Naive thymus-derived CD8-positive, alpha-beta T cell (primary cell): ENCODE data around the gene SOX3. TPM values are rescaled to one million over a fixed set of nuclear protein-coding genes. Genes with fewer than 3 reads are reported as not detected.

Experiments used
- ATAC-seq, 2 donors: fragments of 150-1000 bp; cut with Tn5 transposase in 1 of 2; sonication (Bioruptor Pico), chemical (Tn5 transposase) in 1 of 2; 1 replicate in 1 of 2; 2 replicates in 1 of 2; pipeline ENCODE4 v1.10.0; 2021; ENCODE audit warnings: mild to moderate bottlenecking in 2 of 2, moderate library complexity in 2 of 2
- POLR2A ChIA-PET: fragments of 350-600 bp; sonication (Branson Sonifier 250); formaldehyde crosslinking; loops from one replicate; lab custom pipeline; 2021; ENCODE audit warnings: antibody characterized with exemption; lab: Charles Lee
- DNase-seq, 10 donors: peaks; one replicate each; pipeline versions ENCODE4 v3.0.0 to v3.0.0-alpha.2; 2020 to 2022
- H3K27ac Mint-ChIP-seq, 10 donors: one replicate each; pipeline ENCODE4 v1.8.0; 2020 to 2022; ENCODE audit warnings: mild to moderate bottlenecking in 10 of 10, mixed read lengths in 10 of 10, moderate library complexity in 4 of 10, inconsistent platforms in 1 of 10
- H3K27me3 Mint-ChIP-seq, 5 donors: one replicate each; pipeline ENCODE4 v1.8.0; 2021 to 2022; ENCODE audit warnings: mixed read lengths in 5 of 5
- H3K36me3 Mint-ChIP-seq, 3 donors: one replicate each; pipeline ENCODE4 v1.8.0; 2020 to 2022; ENCODE audit warnings: mixed read lengths in 3 of 3, mild to moderate bottlenecking in 2 of 3, inconsistent platforms in 1 of 3
- H3K4me1 Mint-ChIP-seq, 4 donors: one replicate each; pipeline ENCODE4 v1.8.0; 2021 to 2022; ENCODE audit warnings: mixed read lengths in 4 of 4
- H3K4me3 Mint-ChIP-seq, 10 donors: one replicate each; pipeline ENCODE4 v1.8.0; 2020 to 2022; ENCODE audit warnings: mild to moderate bottlenecking in 10 of 10, mixed read lengths in 10 of 10, moderate library complexity in 6 of 10, inconsistent platforms in 1 of 10
- H3K9me3 Mint-ChIP-seq, 9 donors: one replicate each; pipeline ENCODE4 v1.8.0; 2020 to 2022; ENCODE audit warnings: mixed read lengths in 9 of 9, mild to moderate bottlenecking in 3 of 9, inconsistent platforms in 1 of 9, moderate library complexity in 1 of 9
- polyA plus RNA-seq, 3 donors: library from polyadenylated mRNA; unstranded; fragments of 300-500 nt; fragmentation: Illumina TruSeq; gene quantifications; one replicate each; pipeline ENCODE4 v1.2.3, GENCODE V29; 2021
- total RNA-seq, 8 experiments: library from RNA in 2 of 8; stranded (reverse) in 2 of 8; gene quantifications; one replicate each; pipeline ENCODE4 v1.2.3 and lab custom pipeline; 2021 to 2026

The SOX3 gene
- not detected for total RNA-seq
- polyA plus RNA-seq: not detected
- 0 to 0.09 (median 0) reads per million in 6 experiments for total RNA-seq (lab: John Stamatoyannopoulos, UW)

GRCh38 chrX:140504371-140505324, at the start of gene SOX3:
Gene SOX3 (minus strand): TSS chrX:140505069. CDS start chrX:140505060, 9 bp downstream.
- POLR2A ChIA-PET: no interaction called here
- peak within 1 kb of the TSS in 5 of 10 donors; percentile 6 to 65 (median 31) for H3K4me3 Mint-ChIP-seq
- no peak for ATAC-seq

DNA sequence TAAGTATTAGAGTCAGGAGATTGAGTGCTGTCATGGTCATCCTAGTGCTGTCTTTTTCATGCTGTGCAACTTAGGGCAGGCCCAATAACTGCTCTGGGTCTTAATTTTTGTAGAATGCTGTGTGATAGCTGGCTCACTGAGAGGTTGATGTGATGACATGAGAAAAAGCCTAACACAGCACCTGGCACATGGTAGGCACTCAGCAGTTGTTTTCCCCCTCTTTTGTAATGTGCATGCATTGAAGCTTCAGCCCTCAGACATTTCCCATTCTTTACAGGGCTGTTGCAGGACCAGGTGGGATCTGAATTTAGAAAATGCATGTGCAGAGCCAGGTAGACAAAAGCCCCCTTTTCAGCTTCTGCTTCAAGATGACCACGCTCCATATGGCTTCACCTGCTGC, 44.1 kb upstream of the SOX3 start:
- Mint-ChIP-seq H3K4me1 (no peaks in the 10 kb centered on the region), H3K36me3 (no peaks in the 10 kb centered on the region), H3K27me3 (peaks cover 0 to 8% (median 3%) of the 10 kb centered on the region in 5 donors), H3K9me3 (no peaks in the 10 kb centered on the region), H3K27ac (no peak overlapping the region), H3K4me3 (no peak overlapping the region)
- POLR2A ChIA-PET: no interaction called here
- DNase-seq: no peak
- no peak for ATAC-seq

More at GRCh38 chrX:140504371-140505324, at the start of gene SOX3:
- peaks cover 0 to 9% (median 4%) of the 10 kb centered on the region in 4 donors for H3K4me1 Mint-ChIP-seq
- H3K36me3 Mint-ChIP-seq: peaks cover 0 to 8% (median 2%) of the 10 kb centered on the region in 3 donors
- peaks cover 0 to 8% (median 0%) of the 10 kb centered on the region in 9 donors for H3K9me3 Mint-ChIP-seq
- DNase-seq: no peak
- peak within 1 kb of the TSS in 1 of 10 donors; percentile 35 for H3K27ac Mint-ChIP-seq
- H3K27me3 Mint-ChIP-seq: peaks cover 10 to 69% (median 38%) of the 10 kb centered on the region in 5 donors

GRCh38 chrX:140526171-140526570, 21.3 kb upstream of the SOX3 start:
- ATAC-seq: no peak
- no peaks in the 10 kb centered on the region for H3K9me3 Mint-ChIP-seq
- H3K36me3 Mint-ChIP-seq: no peaks in the 10 kb centered on the region
- DNase-seq: no peak
- no peak overlapping the region for H3K27ac Mint-ChIP-seq
- no peak overlapping the region for H3K4me3 Mint-ChIP-seq
- POLR2A ChIA-PET: no interaction called here
- H3K4me1 Mint-ChIP-seq: no peaks in the 10 kb centered on the region
- H3K27me3 Mint-ChIP-seq: peaks cover 0 to 4% (median 0%) of the 10 kb centered on the region in 5 donors

GRCh38 chrX:140525448-140525847, 20.6 kb upstream of the SOX3 start:
- peaks cover 0 to 4% (median 0%) of the 10 kb centered on the region in 5 donors for H3K27me3 Mint-ChIP-seq
- no peak overlapping the region for H3K27ac Mint-ChIP-seq
- no peaks in the 10 kb centered on the region for H3K4me1 Mint-ChIP-seq
- H3K9me3 Mint-ChIP-seq: no peaks in the 10 kb centered on the region
- no peaks in the 10 kb centered on the region for H3K36me3 Mint-ChIP-seq
- H3K4me3 Mint-ChIP-seq: no peak overlapping the region
- ATAC-seq (no peak), DNase-seq (no peak)
- POLR2A ChIA-PET: no interaction called here

GRCh38 chrX:140524556-140524955, 19.7 kb upstream of the SOX3 start:
- POLR2A ChIA-PET: no interaction called here
- ATAC-seq (no peak), DNase-seq (no peak)
- Mint-ChIP-seq H3K9me3 (no peaks in the 10 kb centered on the region), H3K27ac (no peak overlapping the region), H3K36me3 (no peaks in the 10 kb centered on the region), H3K4me3 (no peak overlapping the region), H3K27me3 (peaks cover 0 to 4% (median 0%) of the 10 kb centered on the region in 5 donors), H3K4me1 (no peaks in the 10 kb centered on the region)

DNA sequence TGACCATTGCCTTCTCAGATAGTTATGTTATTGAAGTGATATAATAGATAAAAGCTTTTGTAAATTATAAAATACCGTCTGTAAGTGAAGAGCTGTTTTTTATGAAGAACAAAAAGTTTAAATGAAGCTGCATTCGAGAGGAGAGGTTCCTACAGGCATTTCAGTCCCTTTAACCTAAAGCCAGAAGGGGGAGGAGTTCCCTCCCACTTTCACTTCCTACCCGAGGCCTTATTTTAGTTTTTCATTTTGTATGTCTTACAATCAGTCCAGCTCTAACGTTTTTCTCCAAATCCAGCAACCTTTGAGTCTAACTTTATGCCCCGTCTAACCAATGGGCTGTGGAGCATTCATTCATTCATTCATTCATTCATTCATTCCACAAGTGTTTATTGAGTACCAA, 16.5 kb upstream of the SOX3 start:
- Mint-ChIP-seq H3K9me3 (peaks cover 0 to 2% (median 0%) of the 10 kb centered on the region in 9 donors), H3K27me3 (peaks cover 0 to 3% (median 1%) of the 10 kb centered on the region in 5 donors), H3K4me1 (no peaks in the 10 kb centered on the region), H3K4me3 (no peak overlapping the region), H3K27ac (no peak overlapping the region), H3K36me3 (no peaks in the 10 kb centered on the region)
- no peak for ATAC-seq
- no peak for DNase-seq
- POLR2A ChIA-PET: no interaction called here

DNA sequence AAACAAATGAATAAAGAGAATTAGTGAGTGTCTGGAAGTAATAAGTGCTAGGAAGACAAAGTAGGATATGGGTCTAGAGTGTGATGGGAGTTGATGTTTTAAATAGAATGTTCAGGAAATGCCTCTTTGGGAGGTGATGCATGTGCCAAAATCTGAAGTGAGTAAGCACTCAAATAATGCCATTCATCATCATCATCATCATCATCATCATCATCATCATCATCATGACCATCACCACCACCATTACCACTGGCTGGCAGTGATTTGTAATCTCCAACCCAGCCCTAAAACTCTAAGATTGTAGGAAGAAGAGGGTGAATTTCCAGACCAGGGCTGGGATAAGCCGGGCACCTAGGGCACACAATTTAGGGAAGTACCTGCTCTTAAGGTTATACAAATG, 9.7 kb upstream of the SOX3 start:
- Mint-ChIP-seq H3K4me3 (no peak overlapping the region), H3K27me3 (peaks cover 1 to 18% (median 10%) of the 10 kb centered on the region in 5 donors), H3K4me1 (no peaks in the 10 kb centered on the region), H3K9me3 (peaks cover 0 to 2% (median 0%) of the 10 kb centered on the region in 9 donors), H3K36me3 (no peaks in the 10 kb centered on the region), H3K27ac (no peak overlapping the region)
- POLR2A ChIA-PET: no interaction called here
- DNase-seq (no peak), ATAC-seq (no peak)

GRCh38 chrX:140510895-140511295, 6.0 kb upstream of the SOX3 start:
- DNase-seq (no peak), ATAC-seq (no peak)
- Mint-ChIP-seq H3K27ac (peak overlapping the region in 1 of 10 donors; percentile 29), H3K36me3 (no peaks in the 10 kb centered on the region), H3K27me3 (peaks cover 1 to 53% (median 23%) of the 10 kb centered on the region in 5 donors), H3K4me3 (no peak overlapping the region), H3K4me1 (no peaks in the 10 kb centered on the region), H3K9me3 (peaks cover 0 to 3% (median 0%) of the 10 kb centered on the region in 9 donors)
- POLR2A ChIA-PET: no interaction called here

DNA sequence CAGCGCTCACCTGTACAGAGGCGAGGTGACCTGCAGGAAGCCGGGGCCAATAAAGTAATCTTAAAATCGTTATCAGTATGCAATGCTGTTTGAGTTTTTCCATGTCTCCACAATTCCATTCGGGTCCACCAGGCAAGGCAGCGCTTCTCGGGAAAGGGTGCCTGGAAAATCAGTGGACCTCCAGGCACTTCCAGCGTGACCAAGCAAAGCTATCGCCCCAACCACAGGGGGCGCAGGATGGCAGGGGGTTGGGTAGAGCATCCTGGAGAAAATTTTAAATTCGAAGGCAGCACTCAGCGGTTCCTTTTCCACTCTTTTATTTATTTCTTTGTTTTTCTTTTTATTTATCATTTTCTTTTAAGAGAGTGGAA, 5.4 kb upstream of the SOX3 start:
- POLR2A ChIA-PET: no interaction called here
- no peak for ATAC-seq
- Mint-ChIP-seq H3K4me3 (no peak overlapping the region), H3K27me3 (peaks cover 1 to 53% (median 23%) of the 10 kb centered on the region in 5 donors), H3K36me3 (no peaks in the 10 kb centered on the region), H3K4me1 (no peaks in the 10 kb centered on the region), H3K9me3 (peaks cover 0 to 3% (median 0%) of the 10 kb centered on the region in 9 donors), H3K27ac (no peak overlapping the region)
- no peak for DNase-seq

DNA sequence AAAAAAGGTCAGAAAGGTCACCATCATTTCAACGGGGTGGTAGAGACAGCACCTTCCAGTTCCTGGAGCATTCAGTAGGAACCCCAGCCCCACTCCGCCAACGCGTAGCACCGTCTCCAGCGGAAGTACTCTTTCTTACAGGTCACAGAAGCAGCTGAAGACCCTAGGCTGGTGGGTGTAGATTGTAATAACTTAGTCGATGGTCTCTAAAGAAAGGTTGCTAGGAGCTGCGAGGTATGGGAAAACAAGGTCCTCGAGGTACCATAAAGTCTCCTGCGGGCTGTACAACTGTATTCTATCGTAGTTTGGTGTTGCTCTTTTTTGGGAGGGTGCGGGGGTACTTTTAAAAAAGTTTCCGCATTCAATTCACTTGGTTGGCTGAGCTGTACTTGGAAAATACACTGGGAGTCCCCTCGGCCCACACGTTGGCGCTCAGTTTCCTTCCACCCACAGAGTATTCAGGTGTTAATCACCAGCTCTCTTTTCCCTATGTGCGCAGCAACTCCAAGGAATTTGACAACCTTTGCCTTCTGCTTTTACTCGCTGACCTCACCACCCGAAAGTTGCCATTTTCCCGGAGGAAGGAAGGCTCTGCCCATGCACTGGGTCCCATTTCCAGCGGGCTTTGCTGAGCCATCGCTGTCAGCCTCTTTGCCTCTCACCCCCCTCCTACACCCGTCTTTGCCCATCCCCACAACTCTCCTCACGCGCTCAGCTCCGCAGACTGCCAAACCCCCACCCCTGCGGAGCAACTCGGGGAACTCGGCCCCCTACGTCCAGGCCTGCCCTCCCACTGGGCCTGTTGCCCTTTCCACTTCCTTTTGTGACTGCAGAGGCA, 4.8 kb upstream of the SOX3 start:
- H3K9me3 Mint-ChIP-seq: peaks cover 0 to 3% (median 0%) of the 10 kb centered on the region in 9 donors
- no peaks in the 10 kb centered on the region for H3K36me3 Mint-ChIP-seq
- H3K4me1 Mint-ChIP-seq: no peaks in the 10 kb centered on the region
- peaks cover 1 to 53% (median 23%) of the 10 kb centered on the region in 5 donors for H3K27me3 Mint-ChIP-seq
- no peak for DNase-seq
- POLR2A ChIA-PET: no interaction called here
- no peak overlapping the region for H3K27ac Mint-ChIP-seq
- H3K4me3 Mint-ChIP-seq: no peak overlapping the region
- no peak for ATAC-seq

GRCh38 chrX:140508958-140509357, 4.1 kb upstream of the SOX3 start:
- no peak for ATAC-seq
- Mint-ChIP-seq H3K4me3 (no peak overlapping the region), H3K36me3 (no peaks in the 10 kb centered on the region), H3K9me3 (peaks cover 0 to 3% (median 0%) of the 10 kb centered on the region in 9 donors), H3K4me1 (no peaks in the 10 kb centered on the region), H3K27ac (no peak overlapping the region), H3K27me3 (peaks cover 1 to 53% (median 23%) of the 10 kb centered on the region in 5 donors)
- POLR2A ChIA-PET: no interaction called here
- DNase-seq: no peak

DNA sequence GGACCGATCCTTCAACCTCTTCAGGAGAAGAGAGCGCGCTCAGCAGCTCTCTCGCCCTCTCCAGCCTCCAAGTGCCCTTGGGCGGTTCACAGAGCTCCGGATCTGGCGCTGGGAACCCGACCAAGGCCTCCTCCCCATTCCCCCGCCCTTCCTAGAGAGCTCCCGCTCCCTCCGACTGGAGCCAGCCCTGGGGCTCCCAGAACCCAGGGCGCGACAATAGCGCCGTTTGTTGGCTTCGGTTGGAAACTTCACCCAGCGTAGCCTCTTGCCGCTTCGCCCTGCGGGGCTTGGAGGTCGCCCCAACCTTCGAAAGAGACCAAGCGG, 3.1 kb upstream of the SOX3 start:
- ATAC-seq: no peak
- Mint-ChIP-seq H3K36me3 (peaks cover 0 to 1% (median 0%) of the 10 kb centered on the region in 3 donors), H3K4me1 (peaks cover 0 to 5% (median 2%) of the 10 kb centered on the region in 4 donors), H3K4me3 (no peak overlapping the region), H3K27me3 (peaks cover 1 to 53% (median 27%) of the 10 kb centered on the region in 5 donors), H3K9me3 (peaks cover 0 to 3% (median 0%) of the 10 kb centered on the region in 9 donors), H3K27ac (no peak overlapping the region)
- DNase-seq: no peak
- POLR2A ChIA-PET: no interaction called here
